Kasumi-1 (cell line): ENCODE results near the gene MYO16.

ENCODE experiments used
- DNase-seq, 2 experiments: peaks; one replicate each; lab custom pipeline; 2025; lab: John Stamatoyannopoulos, UW

Gene MYO16

DNA sequence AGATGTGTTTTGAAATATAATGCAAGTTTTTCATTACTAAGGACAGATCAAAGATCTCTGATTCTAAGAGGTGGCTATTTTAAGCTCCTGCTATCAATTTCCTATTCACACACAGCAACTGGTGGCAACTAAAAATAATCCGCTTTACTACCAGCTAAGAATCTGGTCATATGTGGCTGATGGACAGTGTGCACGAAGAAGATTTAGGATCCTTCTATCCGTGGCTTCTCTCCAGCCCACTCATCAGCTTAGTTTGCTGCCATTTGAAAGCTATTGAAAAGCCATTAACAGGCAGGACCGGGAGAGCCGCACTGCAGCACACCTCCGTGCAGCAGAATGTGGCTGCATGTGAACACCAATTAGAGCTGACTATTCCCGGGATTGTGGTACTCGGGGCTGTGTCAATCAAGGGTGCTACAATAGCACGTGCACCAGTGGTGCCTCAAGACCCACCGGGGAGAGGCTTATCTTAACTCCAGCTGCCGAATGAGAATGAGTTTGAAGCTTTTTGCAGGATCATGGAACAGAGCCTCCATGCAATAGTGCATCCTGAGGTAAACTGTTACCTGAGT, at the start of gene MYO16:
MYO16 (plus strand) TSS at position 431 of the 572 bp plus-strand sequence. CDS start 234 bp downstream, outside the sequence.
- no peak for DNase-seq

GRCh38 chr13:108586826-108587225, 42.6 kb upstream of the MYO16 start:
- DNase-seq = no peak

DNA sequence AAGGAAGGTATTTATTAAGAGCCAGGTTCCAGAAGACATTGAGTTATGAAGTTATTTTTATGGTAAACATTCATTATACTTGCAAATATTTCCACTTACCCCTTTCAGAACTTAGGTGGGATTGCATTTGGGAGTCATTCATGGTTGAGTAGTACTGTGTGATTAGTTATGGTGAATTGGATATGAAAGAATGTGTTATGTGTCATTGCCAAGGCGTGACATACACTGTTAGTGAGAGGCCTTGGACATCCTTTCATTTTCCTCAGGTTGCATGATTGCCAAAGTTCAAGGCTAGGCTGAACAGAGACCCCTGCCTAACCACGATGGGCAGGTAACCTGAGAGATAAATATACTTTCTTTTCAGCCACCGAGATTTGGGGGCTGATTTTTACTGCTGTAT, 40.9 kb upstream of the MYO16 start:
- DNase-seq = no peak

- DNase-seq = no peak
Observed at GRCh38 chr13:108594153-108594552, 35.3 kb upstream of the MYO16 start.

- no peak for DNase-seq
Observed at GRCh38 chr13:108595436-108596274, 33.8 kb upstream of the MYO16 start.

DNA sequence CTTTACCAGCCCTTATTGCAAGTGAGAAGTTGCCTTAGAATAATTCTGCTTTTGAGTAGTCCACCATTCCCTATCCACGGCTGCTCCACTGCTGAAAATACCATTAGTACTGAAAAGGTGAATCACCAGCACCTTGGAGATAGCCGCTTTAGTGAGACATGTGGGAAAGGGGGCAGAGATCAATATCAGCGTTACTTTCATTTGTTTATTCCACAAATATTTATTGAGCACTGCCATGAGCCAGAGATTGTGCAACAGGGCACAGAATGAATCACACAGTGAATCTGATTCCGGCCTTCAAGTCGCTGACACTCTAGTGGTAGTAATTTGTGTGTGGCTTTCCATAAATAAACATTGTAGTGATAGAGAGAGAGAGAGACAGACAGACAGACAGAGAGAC, 31.5 kb upstream of the MYO16 start:
- no peak for DNase-seq

DNA sequence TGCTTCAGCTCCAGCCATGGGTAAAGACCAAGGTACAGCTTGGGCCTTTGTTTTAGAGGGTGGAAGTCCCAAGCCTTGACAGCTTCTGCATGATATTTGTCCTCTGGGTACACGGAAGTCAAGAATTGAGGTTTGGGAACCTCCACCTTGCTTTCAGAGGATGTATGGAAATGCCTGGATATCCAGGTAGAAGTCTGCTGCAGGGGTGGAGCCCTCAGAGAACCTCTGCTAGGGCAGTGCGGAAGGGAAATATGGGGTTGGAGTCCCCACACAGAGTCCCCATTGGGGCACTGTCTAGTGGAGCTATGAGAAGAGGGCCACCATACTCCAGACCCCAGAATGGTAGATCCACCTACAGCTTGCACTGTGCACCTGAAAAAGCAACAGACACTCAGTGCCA, 23.0 kb upstream of the MYO16 start:
- DNase-seq = no peak

DNA sequence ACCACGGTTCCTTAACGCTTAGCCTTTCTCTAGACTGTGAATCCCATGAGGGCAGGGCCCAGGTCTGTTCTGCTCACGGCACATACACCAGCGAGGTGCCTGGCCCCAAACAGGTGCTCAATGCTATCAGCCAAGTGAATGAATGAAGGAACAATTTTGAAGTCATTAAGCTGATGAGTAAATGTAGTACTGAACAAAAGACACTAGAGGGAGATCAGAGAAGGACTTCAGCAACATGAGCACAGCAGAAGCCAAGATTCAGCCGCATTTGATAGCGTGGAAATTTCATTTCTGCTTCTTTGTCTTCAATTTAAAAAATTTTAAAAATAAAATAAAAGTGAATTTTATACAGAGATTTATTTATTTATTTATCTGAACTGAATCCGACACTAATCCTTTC, 20.1 kb upstream of the MYO16 start:
- peak; percentile 57 to 66 for DNase-seq

DNA sequence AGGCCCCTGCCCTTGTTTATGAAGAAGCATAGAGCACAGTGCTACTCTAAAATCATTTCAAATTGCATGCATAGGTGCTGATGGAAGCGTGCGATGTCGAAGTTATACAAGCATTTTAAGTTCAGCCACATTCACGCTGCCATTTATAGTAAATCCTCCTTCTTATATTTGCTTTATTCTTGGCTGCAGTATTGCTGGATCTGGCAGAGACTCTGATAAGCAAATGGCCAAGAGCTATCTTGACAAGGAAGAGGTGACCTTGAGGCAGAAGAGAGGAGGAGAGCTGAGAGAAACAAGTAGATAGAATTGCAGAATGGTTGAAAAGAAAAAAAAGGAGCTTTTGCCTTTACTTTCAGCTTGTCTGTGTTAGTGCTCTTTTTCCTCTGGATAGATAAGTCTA, 18.9 kb upstream of the MYO16 start:
- no peak for DNase-seq

GRCh38 chr13:108615241-108615640, 14.2 kb upstream of the MYO16 start:
- no peak for DNase-seq

- no peak for DNase-seq
Observed at GRCh38 chr13:108618233-108618632, 11.2 kb upstream of the MYO16 start.

DNA sequence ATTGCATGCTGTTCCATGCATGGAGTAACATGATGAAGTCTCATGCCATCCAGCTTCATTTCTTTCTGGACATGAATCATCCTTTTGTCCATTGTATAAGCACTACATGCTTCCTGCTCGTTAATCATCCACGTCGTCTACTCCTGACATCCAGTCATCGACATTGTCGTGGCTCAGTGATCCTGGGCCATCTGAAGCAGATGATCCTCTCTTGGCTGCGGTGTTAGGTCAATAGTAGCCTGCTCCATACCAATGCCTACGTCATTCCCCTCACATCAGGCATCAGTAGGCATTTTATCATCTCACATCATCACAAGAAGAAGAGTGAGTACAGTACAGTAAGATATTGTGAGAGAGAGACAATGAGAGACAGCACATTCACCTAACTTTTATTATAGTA, 7.9 kb upstream of the MYO16 start:
- no peak for DNase-seq

- no peak for DNase-seq
Observed at GRCh38 chr13:108624108-108624507, 5.3 kb upstream of the MYO16 start.

DNA sequence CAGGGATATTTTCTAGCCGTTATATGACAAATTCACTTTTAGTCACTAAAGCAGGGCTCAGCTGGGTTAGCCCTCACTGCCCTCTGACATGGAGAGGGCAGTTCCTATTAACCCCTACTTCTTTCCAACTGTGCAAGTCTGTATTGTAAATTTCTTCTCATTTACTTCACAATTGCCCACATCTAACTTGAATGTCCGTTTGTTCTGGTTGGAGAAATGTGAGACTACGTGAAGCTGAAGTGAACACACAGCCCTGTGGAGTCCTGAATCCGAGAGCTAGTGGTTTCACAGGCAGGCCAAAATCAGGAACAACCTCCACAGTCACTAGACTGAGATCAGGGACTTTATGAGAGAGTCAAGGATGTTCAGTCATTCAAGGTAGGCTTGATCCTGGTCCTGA, 4.4 kb upstream of the MYO16 start:
- DNase-seq = no peak

- no peak for DNase-seq
Observed at GRCh38 chr13:108629988-108630387, 577 bp downstream of the MYO16 start.

- DNase-seq = no peak
Observed at GRCh38 chr13:108632649-108633167, 3.3 kb downstream of the MYO16 start.

DNA sequence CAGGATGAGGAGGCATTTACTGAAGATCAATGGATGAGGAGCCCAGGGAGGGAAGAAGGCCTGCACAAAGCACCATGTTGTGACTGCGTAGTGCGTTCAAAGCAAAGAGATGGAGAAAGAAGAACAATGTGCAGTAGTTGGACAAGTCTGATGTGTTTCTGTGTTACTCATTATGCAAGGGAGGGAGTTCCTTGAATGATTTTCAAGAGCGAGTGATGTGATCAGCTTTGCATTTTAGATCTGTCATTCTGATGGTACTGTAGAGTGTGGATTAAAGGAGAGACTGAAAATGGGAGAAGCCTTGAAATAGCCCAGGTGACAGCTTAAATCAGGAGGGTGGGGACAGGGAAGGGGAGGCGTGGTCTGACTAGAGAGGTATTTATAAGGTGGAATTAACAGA, 9.5 kb downstream of the MYO16 start:
- DNase-seq = no peak

DNA sequence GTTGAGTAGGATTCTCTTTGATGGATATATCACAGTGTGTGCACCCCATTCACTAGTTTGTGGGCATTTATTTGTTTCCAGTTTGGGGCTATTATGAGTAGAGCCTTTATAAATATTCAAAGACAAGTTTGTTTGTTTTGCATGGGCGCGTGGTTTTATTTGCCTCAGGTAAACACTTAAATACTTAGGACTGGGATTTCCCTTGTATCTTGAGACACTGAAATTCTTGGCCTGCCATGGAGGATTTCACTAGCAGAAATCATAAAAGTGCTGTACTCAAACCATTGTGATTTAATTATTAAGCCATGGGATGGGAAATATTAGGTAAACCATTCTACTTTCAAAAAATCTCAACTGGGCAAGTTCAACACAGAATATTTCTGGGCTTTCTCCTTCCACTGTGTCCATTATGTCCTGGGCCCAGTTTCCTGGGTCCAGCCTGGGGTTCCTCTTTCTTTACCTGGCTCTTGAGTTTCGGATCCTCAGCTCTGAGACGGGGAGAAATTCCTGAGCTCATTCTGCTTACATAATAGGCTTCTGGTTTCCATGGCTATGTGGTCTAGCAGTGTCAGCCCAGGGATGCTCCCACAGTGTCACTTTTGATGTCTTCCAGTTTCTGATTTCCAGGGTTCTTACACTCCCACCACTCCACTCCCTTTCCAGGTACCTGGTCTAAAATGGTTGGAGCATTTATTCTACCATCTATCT, 14.4 kb downstream of the MYO16 start:
- no peak for DNase-seq

GRCh38 chr13:108645376-108645775, 16.0 kb downstream of the MYO16 start:
- no peak for DNase-seq

GRCh38 chr13:108650271-108650670, 20.9 kb downstream of the MYO16 start:
- DNase-seq = no peak

- DNase-seq = no peak
Observed at GRCh38 chr13:108656742-108657141, 27.3 kb downstream of the MYO16 start.

DNA sequence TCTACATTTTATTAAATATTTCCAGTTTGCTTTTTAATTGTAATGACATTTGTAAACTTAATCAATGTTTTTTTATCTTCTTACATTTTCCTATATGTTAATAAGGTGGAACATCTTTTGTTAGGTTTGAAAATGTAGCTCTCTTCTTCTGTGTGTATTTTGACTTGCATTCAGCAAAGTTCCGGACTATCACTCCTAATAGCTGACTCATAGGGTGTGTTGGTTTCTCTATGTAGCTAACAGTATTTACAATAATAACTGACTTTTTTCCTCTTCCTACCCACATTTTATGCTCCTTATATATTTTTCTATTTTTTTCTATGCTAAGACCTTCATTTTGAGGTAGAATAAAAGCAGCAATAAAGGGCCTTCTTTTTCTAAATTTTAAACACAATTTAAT, 28.1 kb downstream of the MYO16 start:
- DNase-seq = no peak

- no peak for DNase-seq
Observed at GRCh38 chr13:108662528-108662927, 33.1 kb downstream of the MYO16 start.
